Adrenal gland (tissue), 5 donors: ENCODE measurements around the gene SYNGR1.
A peak's percentile ranks its signal among the peaks of the same experiment; 100 is the strongest.

Experiments
- POLR2A ChIP-seq, 2 donors: fragments of 450-650 bp; IDR thresholded peaks; one replicate each; pipeline ENCODE4 v1.6.1; 2017; ENCODE audit warnings: antibody characterized with exemption in 2 of 2, mild to moderate bottlenecking in 2 of 2, moderate library complexity in 1 of 2
- TF ChIP-seq, protein P1 (sequence below), 6 experiments: fragments of 450-650 bp in 4 of 6; fragments of 200-600 bp in 2 of 6; sonication (generic) in 1 of 6; IDR thresholded peaks; 1 replicate in 5 of 6; 2 replicates in 1 of 6; pipeline versions ENCODE4 v1.5.1 to v1.8.0; 2016 to 2021; ENCODE audit warnings: antibody characterized with exemption in 6 of 6, mild to moderate bottlenecking in 2 of 6, moderate library complexity in 1 of 6
- donor health status: DM: no; HTN: no; CAD: no.

DNA sequence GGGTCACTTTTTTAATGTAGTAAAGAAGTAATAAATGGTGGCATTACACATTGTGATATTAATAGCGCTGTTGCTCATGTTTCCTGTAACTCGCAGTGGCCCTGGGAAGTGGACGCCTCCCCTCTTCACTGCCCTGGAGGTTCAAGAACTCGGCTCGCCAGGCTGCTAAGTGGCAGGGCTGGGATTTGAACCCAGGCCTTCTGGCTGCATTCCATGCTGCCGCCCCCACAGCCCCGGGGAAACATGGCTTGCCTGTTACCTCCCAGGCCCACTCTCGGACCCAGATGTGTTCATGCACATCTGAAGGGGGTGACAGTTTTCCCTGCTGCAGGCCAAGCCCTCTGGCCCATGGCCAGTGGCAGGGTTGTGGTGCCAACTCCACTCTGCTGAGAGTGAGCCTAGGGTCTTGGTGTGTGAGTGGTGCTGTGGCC lies 82.0 kb downstream of the SYNGR1 start:
- TF ChIP-seq, protein P1, sequence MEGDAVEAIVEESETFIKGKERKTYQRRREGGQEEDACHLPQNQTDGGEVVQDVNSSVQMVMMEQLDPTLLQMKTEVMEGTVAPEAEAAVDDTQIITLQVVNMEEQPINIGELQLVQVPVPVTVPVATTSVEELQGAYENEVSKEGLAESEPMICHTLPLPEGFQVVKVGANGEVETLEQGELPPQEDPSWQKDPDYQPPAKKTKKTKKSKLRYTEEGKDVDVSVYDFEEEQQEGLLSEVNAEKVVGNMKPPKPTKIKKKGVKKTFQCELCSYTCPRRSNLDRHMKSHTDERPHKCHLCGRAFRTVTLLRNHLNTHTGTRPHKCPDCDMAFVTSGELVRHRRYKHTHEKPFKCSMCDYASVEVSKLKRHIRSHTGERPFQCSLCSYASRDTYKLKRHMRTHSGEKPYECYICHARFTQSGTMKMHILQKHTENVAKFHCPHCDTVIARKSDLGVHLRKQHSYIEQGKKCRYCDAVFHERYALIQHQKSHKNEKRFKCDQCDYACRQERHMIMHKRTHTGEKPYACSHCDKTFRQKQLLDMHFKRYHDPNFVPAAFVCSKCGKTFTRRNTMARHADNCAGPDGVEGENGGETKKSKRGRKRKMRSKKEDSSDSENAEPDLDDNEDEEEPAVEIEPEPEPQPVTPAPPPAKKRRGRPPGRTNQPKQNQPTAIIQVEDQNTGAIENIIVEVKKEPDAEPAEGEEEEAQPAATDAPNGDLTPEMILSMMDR (IDR thresholded peaks at IDR 0.05): no peak
- TF ChIP-seq POLR2A (IDR thresholded peaks at IDR 0.05): peak in 1 of 2 donors; percentile 45
